A673 (cell line): Measurements from ENCODE around the gene ARHGEF26.

ENCODE experiments used
- CTCF ChIP-seq: fragments of 300-800, 200-600 bp; sonication (generic); conservative IDR thresholded peaks from 2 replicates; pipeline ENCODE4 v1.5.1; 2017; ENCODE audit warnings: low read depth, mild to moderate bottlenecking, antibody characterized with exemption, low read length, moderate library complexity, mixed read lengths
- EZH2 ChIP-seq: fragments of 200-600 bp; sonication (generic); IDR thresholded peaks from 2 replicates; pipeline ENCODE4 v1.6.1; 2017; ENCODE audit warnings: borderline replicate concordance, low read depth, mild to moderate bottlenecking, mixed read lengths, antibody characterized with exemption, low read length; ENCODE audit not compliant: poor library complexity, severe bottlenecking

DNA sequence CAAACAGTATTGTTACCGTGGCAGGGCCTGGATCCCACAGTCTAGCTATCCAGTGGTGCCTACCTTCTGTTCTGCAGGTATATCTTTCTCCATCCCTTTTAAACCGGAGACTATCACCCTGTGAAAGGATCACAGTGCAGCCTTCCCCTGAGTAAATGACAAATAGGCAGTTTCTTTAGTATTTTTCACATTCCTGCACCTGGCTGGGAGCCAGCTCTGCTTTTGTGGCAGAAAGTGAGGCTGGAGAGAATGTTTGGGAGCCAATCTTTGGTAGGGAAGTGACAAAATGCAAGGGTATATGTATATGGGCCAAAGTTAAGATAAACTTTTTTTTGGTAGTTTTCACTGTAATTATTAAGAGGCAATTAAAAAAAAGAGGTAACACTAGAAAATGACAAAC, 54.8 kb downstream of the ARHGEF26 start:
- no peak for TF ChIP-seq EZH2
- no peak for TF ChIP-seq CTCF
